Esophagus squamous epithelium (tissue), 5 donors: ENCODE measurements around the gene FBXL17. TPM values are rescaled to one million over a fixed set of nuclear protein-coding genes. Genes with fewer than 3 reads are reported as not detected.

Experiments
- DNase-seq: peaks from one replicate; lab custom pipeline; 2025; lab: John Stamatoyannopoulos, UW
- H3K27ac ChIP-seq, 4 donors: fragments of 200-600 bp; sonication (generic); one replicate each; pipeline ENCODE4 v1.5.1; 2016 to 2019; ENCODE audit warnings: mild to moderate bottlenecking in 1 of 4
- H3K27me3 ChIP-seq, 4 donors: fragments of 200-600 bp; sonication (generic); 1 replicate in 3 of 4; 2 replicates in 1 of 4; pipeline versions ENCODE4 v1.5.1 to v1.6.0; 2017 to 2021; ENCODE audit warnings: antibody characterized with exemption in 1 of 4
- H3K36me3 ChIP-seq, 3 donors: fragments of 200-600 bp; sonication (generic); one replicate each; pipeline ENCODE4 v1.5.1; 2016 to 2019
- H3K4me1 ChIP-seq, 3 donors: fragments of 200-600 bp; sonication (generic); one replicate each; pipeline ENCODE4 v1.5.1; 2017 to 2019
- H3K4me3 ChIP-seq, 4 donors: fragments of 200-600 bp; sonication (generic); 1 replicate in 3 of 4; 2 replicates in 1 of 4; pipeline ENCODE4 v1.5.1; 2016 to 2019; ENCODE audit warnings: mild to moderate bottlenecking in 2 of 4, moderate library complexity in 1 of 4
- H3K9me3 ChIP-seq, 3 donors: fragments of 200-600 bp; sonication (generic); one replicate each; pipeline ENCODE4 v1.5.1; 2016 to 2019
- CTCF ChIP-seq, 6 experiments: fragments of 450-650 bp in 4 of 6; fragments of 200-600 bp in 2 of 6; sonication (generic) in 2 of 6; IDR thresholded peaks; one replicate each; pipeline ENCODE4 v1.5.1; 2016 to 2019; ENCODE audit warnings: antibody characterized with exemption in 6 of 6, mild to moderate bottlenecking in 4 of 6, moderate library complexity in 4 of 6
- POLR2A ChIP-seq, 4 donors: fragments of 450-650 bp; IDR thresholded peaks; one replicate each; pipeline ENCODE4 v1.6.1; 2017; ENCODE audit warnings: antibody characterized with exemption in 4 of 4, mild to moderate bottlenecking in 4 of 4, moderate library complexity in 3 of 4
- WGBS, 2 donors: methylation state at CpG; one replicate each; pipeline ENCODE4 v1.1.5; 2018; 5-methylcytosine and 5-hydroxymethylcytosine counted together
- intact Hi-C: fragments of 100-400 bp; cut with DNase I; formaldehyde crosslinking; loops from one replicate; pipeline ENCODE4 v1.15.0; 2022
- total RNA-seq, 4 donors: library from RNA; depleted of rRNA; stranded (reverse); fragments of >200 nt; gene quantifications; one replicate each; pipeline ENCODE4 v1.1.0, GENCODE V29; 2016
- donor health status: DM: yes; HTN: yes; CAD: no.

Gene FBXL17
- total RNA-seq, 4 donors from 2014 or later = 11.8 to 23.5 (median 13.8) TPM

- Histone ChIP-seq H3K27ac (no peak overlapping the region), H3K4me1 (no peaks in the 10 kb centered on the region), H3K36me3 (no peaks in the 10 kb centered on the region), H3K9me3 (no peaks in the 10 kb centered on the region), H3K27me3 (no peaks in the 10 kb centered on the region), H3K4me3 (no peak overlapping the region)
- no peak for DNase-seq
- intact Hi-C loops = no loop called here
- TF ChIP-seq POLR2A (IDR thresholded peaks at IDR 0.05) (no peak), CTCF (IDR thresholded peaks at IDR 0.05) (no peak)
Observed at GRCh38 chr5:107985144-107985543, 396.8 kb downstream of the FBXL17 start.

- H3K36me3 ChIP-seq = no peaks in the 10 kb centered on the region
- intact Hi-C loops = no loop called here
- WGBS, 2 donors = 62 to 82% methylated on average over 4 to 7 of the region's 8 CpGs
- no peak overlapping the region for H3K4me3 ChIP-seq
- H3K4me1 ChIP-seq = no peaks in the 10 kb centered on the region
- no peaks in the 10 kb centered on the region for H3K9me3 ChIP-seq
- H3K27me3 ChIP-seq = no peaks in the 10 kb centered on the region
- DNase-seq = no peak
- no peak for TF ChIP-seq POLR2A (IDR thresholded peaks at IDR 0.05)
- TF ChIP-seq CTCF (IDR thresholded peaks at IDR 0.05) = no peak
- H3K27ac ChIP-seq = no peak overlapping the region
Observed at GRCh38 chr5:107982703-107983425, 399.0 kb downstream of the FBXL17 start.

- TF ChIP-seq CTCF (IDR thresholded peaks at IDR 0.05) (no peak), POLR2A (IDR thresholded peaks at IDR 0.05) (no peak)
- intact Hi-C loops = no loop called here
- no peaks in the 10 kb centered on the region for H3K9me3 ChIP-seq
- H3K4me3 ChIP-seq = no peak overlapping the region
- WGBS, 2 donors = 86 to 91% methylated on average over 11 to 13 of the region's 13 CpGs
- no peaks in the 10 kb centered on the region for H3K4me1 ChIP-seq
- DNase-seq = no peak
- no peaks in the 10 kb centered on the region for H3K27me3 ChIP-seq
- no peaks in the 10 kb centered on the region for H3K36me3 ChIP-seq
- H3K27ac ChIP-seq = no peak overlapping the region
Observed at GRCh38 chr5:107980923-107981692, 400.8 kb downstream of the FBXL17 start.

GRCh38 chr5:107979900-107980299 is 402.0 kb downstream of the FBXL17 start:
- Histone ChIP-seq H3K9me3 (no peaks in the 10 kb centered on the region), H3K27ac (no peak overlapping the region), H3K36me3 (no peaks in the 10 kb centered on the region), H3K4me1 (no peaks in the 10 kb centered on the region), H3K27me3 (no peaks in the 10 kb centered on the region), H3K4me3 (no peak overlapping the region)
- TF ChIP-seq POLR2A (IDR thresholded peaks at IDR 0.05) (no peak), CTCF (IDR thresholded peaks at IDR 0.05) (no peak)
- intact Hi-C loops = no loop called here
- no peak for DNase-seq
- 83 to 94% methylated on average over 2 of the region's 2 CpGs for WGBS, 2 donors

GRCh38 chr5:107979291-107979690 is 402.6 kb downstream of the FBXL17 start:
- Histone ChIP-seq H3K27ac (no peak overlapping the region), H3K4me1 (no peaks in the 10 kb centered on the region), H3K27me3 (no peaks in the 10 kb centered on the region), H3K36me3 (no peaks in the 10 kb centered on the region), H3K4me3 (no peak overlapping the region), H3K9me3 (no peaks in the 10 kb centered on the region)
- TF ChIP-seq POLR2A (IDR thresholded peaks at IDR 0.05) (no peak), CTCF (IDR thresholded peaks at IDR 0.05) (no peak)
- DNase-seq = no peak
- WGBS, 2 donors = 80 to 83% methylated on average over 3 of the region's 3 CpGs
- intact Hi-C loops = no loop called here
